ENCODE results near the gene CORO7.
"Not testable (repeated sequence)": the region's sequence is repeated elsewhere in the genome, so short reads cannot be mapped to it uniquely, and the experiment has no call there.

- TF ChIP-seq BHLHE40 (IDR thresholded peaks at IDR 0.05; ENCODE audit: borderline replicate concordance); SUZ12 (IDR thresholded peaks at IDR 0.05); L3MBTL2 (conservative IDR thresholded peaks at IDR 0.05); FOXK2 (IDR thresholded peaks at IDR 0.05); LEF1 (IDR thresholded peaks at IDR 0.05; ENCODE audit: borderline replicate concordance); FOXM1 (IDR thresholded peaks at IDR 0.05; ENCODE audit: borderline replicate concordance); TARDBP (IDR thresholded peaks at IDR 0.05); SP1 (IDR thresholded peaks at IDR 0.05); ELF4 (IDR thresholded peaks at IDR 0.05); NFRKB (IDR thresholded peaks at IDR 0.05): not testable (repeated sequence)
These were observed 82.7 kb downstream of the CORO7 start for GRCh38 chr16:4333714-4334113.
